Embryonic facial prominence (tissue), 1 donor: ENCODE data around the gene DDX41.
"Not testable (repeated sequence)": the region's sequence is repeated elsewhere in the genome, so short reads cannot be mapped to it uniquely, and the experiment has no call there.

ENCODE experiments used
- DNase-seq: peaks from one replicate; pipeline ENCODE4 v3.0.0-alpha.2; 2016; ENCODE audit errors: extremely low spot score

The DDX41 gene

GRCh38 chr5:177498013-177498787 lies 18.6 kb downstream of the DDX41 start:
- no peak for DNase-seq

- peak; percentile 94 for DNase-seq
Measured at GRCh38 chr5:177497292-177498012, 19.3 kb downstream of the DDX41 start, which contains the start of gene PDLIM7. PDLIM7 (minus strand) TSS chr5:177497604; CDS start chr5:177496512, 1,092 bp downstream.

GRCh38 chr5:177496727-177497291 lies 20.0 kb downstream of the DDX41 start:
- DNase-seq, result peak; percentile 58

GRCh38 chr5:177496070-177496726 lies 20.6 kb downstream of the DDX41 start:
- DNase-seq, result no peak

- no peak for DNase-seq
Measured at GRCh38 chr5:177495243-177496060, 21.3 kb downstream of the DDX41 start.

GRCh38 chr5:177494346-177495195 lies 22.2 kb downstream of the DDX41 start:
- DNase-seq, result no peak

GRCh38 chr5:177493795-177494345 lies 22.9 kb downstream of the DDX41 start:
- no peak for DNase-seq

GRCh38 chr5:177492841-177493240 lies 23.9 kb downstream of the DDX41 start:
- DNase-seq, result no peak

- DNase-seq, result no peak
Measured at GRCh38 chr5:177491983-177492746, 24.6 kb downstream of the DDX41 start.

GRCh38 chr5:177491429-177491945 lies 25.3 kb downstream of the DDX41 start:
- DNase-seq, result no peak

GRCh38 chr5:177490992-177491391 lies 25.8 kb downstream of the DDX41 start:
- no peak for DNase-seq

GRCh38 chr5:177490311-177490991 lies 26.3 kb downstream of the DDX41 start:
- no peak for DNase-seq

- DNase-seq, result no peak
Measured at GRCh38 chr5:177489119-177489716, 27.5 kb downstream of the DDX41 start.

GRCh38 chr5:177487975-177488374 lies 28.8 kb downstream of the DDX41 start:
- no peak for DNase-seq

- DNase-seq, result no peak
Measured at GRCh38 chr5:177487144-177487543, 29.6 kb downstream of the DDX41 start.

- no peak for DNase-seq
Measured at GRCh38 chr5:177486256-177486655, 30.5 kb downstream of the DDX41 start.

GRCh38 chr5:177485753-177486152 lies 31.0 kb downstream of the DDX41 start:
- DNase-seq, result not testable (repeated sequence)
